GM19193 (cell line): ENCODE results near the gene CFLAR.
A peak's percentile ranks its signal among the peaks of the same experiment; 100 is the strongest.

Experiments
- POLR2A ChIP-seq: IDR thresholded peaks from 4 replicates; pipeline ENCODE4 v1.6.1; 2011; ENCODE audit not compliant: insufficient read depth, insufficient read length; ENCODE audit errors: extremely low read depth

CFLAR gene

DNA sequence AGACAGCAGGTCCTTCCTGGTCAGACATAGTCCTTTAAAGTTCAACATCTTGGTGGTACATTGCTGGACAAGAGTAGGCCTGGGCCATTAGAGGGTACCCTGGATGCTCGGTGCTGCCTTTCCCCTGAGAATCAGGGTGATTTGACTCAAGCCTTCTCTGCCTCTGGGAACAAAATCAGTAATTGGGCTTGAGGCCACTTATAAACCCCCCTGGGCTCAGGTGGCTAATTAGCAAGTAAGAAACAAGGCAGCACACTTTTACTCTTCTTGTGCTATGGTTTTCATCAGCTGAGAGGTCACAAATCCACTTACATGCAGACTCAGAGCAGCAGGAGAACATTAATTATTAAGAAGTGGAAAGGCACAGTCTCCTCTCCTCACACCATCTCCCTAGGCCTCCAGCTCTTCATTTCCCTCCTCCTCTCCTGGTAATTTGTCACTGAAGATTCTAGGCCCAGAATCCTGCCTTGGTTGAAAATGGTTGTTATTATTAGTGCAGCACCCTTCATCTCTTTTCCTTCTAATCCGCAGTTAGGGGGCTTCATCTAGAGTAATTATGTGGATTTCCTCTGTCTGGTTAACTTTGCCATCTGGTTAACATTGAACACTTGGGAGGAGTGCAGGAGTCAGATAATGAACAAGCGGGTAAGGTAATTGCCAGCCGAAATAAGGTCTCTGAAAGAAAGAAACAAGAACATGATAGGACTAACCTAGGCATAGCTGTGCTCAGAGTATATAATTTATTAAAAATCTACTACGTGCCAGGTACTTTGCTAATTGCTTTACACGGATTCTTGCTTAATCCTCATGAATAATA, 37.2 kb downstream of the CFLAR start:
- TF ChIP-seq POLR2A, result no peak

DNA sequence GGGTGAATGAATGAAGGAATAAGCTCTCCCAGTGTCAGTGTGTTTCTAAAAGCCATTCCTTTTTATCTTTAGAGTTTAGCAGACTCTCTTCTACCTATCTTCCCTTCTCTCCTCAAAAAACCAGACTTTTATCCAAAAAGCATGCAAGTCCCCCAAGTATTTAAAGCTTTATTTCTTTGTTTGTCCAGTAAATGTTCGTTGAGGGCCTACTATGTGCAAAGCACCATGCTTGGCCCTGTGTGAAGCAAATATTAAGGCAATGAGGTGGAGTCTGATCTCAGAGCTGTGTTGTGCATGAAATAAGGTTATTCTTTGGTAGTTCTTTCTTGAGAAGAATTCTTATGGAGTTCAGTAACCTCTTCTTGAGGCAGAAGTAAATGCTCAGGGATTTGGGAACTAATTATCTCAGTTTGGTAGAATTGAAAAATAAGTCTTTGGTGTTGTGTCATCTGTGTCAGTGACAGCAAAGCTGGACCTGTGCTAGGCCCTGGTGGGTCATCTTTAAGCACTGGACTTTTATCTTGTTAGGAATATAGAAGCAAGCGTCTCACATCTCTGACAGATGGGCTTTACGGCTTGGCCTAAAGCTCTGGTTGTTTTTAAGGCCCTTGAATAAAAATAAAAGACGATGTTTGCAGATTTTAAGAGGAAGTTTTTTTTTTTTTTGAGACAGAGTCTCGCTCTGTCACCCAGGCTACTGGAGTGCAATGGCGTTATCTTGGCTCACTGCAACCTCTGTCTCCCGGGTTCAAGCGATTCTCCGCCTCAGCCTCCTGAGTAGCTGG, 38.8 kb downstream of the CFLAR start:
- TF ChIP-seq POLR2A, result no peak

DNA sequence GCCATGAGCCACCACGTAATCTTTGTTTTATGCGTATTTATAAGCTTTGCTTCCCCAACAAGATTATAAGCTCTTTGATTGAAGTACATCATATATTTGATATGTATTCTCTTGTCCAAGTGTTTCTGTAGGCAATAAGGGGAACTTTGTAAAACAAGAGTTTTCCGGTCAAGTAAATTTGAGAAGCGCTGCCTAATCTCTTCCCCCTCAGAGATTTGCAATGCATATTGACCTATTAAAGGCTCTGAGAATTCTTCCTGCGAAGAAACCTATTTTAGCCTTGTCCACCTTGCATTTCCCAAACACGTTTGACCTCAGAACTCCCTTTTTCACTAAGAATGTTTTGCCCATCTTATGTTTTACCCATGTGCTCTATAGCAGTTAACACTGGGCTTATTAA, 40.1 kb downstream of the CFLAR start:
- no peak for TF ChIP-seq POLR2A

DNA sequence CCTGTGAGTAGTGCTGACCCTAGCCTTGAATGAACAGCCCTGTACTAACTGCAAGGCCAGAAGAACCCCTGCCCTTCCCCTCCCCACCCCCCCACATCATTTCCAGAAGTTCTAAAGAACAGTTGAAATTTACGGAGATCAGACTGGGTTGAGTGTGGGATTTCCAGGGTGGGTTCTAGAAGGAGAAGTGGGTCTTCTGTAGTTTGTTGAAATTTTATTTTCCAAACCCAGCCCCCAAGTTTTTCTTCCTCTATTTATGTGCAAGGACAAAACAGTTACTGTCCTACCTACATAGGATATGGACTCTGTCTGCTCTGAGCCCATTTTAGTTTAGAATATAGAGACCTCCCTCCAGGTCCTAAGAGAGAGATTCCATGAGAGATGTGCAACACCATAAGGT, 40.7 kb downstream of the CFLAR start:
- TF ChIP-seq POLR2A, result no peak

DNA sequence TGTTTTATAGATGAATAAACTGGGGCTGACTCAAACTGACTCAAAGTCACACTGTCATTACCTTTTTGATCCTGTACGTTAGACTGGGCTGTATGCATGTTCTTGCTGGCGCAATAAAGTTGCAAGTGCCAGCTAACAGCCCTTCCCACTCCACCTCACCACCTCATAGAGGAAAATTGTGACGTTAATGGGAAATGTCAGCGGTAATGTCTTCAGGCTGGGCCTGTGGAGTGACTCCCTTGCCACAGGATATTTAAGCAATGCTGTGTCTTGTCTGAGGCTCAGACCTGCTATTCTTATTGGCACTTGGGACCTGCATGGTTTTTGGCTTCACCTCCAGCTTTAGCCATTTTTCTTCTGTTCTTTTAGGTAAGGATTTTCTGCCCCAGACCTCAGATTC, 41.7 kb downstream of the CFLAR start:
- no peak for TF ChIP-seq POLR2A

DNA sequence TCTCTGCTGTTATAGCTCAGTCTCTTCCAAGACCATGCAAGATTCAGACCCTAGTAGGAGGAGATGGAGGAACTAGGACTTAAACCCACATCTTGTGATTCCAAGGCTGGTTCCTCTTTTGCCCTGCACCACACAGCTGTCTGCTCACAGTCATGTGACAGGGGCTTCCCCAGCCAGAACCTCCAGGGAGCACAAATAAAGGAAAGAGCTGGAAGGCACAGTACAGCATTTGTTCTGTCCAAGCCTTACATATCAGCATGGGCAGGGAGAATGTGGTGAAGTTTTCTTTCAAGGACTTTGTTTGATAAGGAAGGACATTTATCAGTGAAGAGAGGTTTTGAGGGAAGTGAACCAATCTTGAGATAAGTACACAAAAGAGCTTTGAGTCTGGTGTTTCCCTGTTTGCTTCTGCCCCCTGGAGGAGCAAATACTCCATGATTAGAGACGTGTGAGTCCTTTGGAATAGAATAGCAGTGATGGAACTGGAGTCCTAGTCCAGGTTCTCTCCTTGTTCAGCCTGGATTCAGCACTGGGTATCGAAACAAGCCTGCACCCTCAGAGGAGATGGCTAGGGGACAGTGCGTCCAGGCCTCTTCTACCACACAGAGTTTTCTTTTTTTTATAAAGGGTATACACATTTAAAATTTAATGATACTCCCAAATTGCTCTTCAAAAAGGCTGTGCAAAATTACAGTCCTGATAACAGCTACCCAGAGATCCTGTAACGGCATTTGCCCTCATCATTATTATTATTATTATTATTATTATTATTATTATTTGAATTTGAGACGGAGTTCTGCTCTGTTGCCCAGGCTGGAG, 42.4 kb downstream of the CFLAR start:
- TF ChIP-seq POLR2A, result no peak

DNA sequence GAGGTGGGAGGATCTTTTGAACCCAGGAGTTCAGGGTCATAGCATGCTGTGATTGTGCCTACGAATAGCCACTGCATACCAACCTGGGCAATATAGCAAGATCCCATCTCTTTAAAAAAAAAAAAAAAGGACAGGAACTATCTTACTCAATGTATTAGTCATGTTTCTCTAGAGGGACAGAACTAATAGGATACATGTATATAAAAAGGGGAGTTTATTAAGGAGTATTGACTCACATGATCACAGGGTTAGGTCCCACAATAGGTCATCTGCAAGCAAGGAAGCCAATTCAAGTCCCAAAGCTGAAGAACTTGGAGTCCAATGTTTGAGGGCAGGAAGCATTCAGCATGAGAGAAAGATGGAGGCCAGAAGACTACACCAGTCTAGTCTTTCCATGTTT, 48.2 kb downstream of the CFLAR start:
- no peak for TF ChIP-seq POLR2A

DNA sequence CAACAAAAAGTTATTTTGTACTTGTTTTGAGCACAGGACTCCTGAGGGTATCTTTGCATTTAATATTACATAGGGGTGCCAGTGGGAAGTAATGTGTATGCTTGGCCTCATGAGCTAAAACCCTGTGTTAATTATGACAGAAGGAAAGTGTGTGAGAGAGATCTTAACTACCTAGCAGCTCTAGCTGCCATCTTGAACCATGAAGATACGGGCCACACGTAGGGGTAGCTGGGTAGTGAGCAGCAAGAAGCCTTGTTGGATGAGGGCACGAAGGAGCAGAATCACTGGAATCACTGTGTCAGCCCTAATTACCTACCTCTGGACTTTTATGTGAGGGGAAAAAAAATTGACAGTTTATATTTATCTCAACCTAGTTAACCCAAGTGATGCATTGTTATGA, 51.6 kb downstream of the CFLAR start:
- peak; percentile 24 for TF ChIP-seq POLR2A

DNA sequence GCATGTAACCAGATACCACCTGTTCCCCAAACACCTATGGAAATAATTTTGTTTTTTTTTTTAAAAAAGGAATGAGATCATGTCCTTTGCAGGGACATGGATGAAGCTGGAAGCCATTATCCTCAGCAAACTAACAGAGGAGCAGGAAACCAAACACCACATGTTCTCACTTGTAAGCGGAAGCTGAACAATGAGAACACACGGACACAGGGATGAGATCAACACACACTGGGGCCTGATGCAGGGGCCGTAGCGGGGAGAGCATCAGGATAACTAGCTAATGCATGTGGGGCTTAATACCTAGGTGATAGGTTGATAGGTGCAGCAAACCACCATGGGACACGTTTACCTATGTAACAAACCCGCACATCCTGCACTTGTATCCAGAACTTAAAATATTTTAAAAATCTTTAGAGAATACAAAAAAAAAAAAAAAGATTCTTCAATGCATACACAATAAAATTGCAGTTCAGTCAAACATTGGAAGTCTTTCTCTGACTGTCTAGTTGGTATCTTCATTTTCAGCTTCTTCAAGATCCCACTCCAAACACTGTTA, 55.4 kb downstream of the CFLAR start:
- TF ChIP-seq POLR2A, result no peak

DNA sequence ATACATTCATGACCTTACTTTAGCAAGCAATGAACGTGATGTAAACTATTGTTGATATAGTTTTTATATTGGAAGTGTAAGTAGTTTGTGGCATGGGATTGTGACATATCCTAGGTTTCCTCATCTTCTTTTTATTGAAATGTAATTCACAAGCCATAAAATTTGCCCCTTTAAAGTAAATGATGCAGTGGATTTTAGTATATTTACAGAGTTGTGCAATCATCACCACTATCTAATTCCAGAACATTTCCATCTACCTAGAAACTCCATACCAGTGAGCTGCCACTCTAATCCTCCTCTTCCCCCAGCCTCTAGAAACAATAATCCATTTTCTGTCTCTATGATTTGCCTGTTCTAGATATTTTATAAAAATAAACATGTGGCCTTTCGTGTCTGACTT, 56.3 kb downstream of the CFLAR start:
- TF ChIP-seq POLR2A, result no peak

DNA sequence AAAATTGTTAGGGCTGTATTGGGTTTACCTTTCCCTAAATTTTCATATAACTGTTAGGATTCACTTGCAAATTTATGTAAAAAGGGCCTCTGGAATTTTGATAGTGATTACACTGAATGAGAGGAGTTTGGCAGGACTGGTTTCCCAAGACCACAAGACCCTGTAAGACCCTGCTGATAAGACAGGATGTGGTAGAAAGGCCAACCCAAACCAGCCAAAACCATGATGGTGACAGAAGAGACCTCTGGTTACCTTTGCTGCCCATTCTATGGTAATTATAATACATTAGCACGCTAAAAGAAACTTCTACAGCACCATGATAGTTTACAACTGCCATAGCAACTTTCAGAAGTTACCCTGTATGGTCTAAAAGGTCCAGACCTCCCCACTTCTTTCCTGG, 58.7 kb downstream of the CFLAR start:
- no peak for TF ChIP-seq POLR2A

DNA sequence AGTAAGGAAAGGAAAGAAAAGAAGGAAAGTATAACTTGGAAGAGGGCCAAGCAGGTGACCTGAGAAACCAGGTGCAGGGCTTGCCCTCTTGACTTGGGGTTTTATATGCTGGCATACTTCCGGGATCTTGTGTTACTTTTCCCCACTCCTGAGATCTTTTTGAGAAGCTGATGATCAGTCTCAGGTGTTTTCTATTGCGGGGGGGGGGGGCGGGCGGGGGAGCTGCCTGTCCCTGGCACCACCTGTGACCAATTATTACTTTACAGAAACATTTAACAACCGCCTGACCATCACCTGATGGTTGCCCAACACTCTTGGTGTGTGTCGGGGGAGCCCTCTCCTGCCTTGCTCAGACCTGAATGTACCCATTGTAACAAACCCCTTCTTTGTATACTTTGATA, 60.1 kb downstream of the CFLAR start:
- no peak for TF ChIP-seq POLR2A

DNA sequence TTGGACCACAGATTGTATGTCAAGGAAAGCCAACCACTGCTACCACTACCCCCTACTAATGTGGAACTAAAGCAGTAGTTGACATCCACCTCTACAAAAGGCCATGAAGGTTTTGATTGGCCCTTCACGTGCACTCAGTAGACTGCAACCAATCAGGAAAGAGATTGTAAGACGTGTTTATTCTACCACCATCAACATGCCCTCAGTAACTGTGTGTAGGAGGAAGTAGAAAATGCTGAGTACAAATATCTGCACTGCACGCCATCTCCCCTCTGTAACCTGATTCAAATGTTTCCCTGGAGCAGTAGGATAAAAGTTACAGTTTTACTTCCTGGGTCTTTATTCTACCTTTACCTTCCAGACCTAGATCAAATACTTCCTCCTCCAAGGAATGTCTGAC, 64.0 kb downstream of the CFLAR start:
- TF ChIP-seq POLR2A, result no peak

DNA sequence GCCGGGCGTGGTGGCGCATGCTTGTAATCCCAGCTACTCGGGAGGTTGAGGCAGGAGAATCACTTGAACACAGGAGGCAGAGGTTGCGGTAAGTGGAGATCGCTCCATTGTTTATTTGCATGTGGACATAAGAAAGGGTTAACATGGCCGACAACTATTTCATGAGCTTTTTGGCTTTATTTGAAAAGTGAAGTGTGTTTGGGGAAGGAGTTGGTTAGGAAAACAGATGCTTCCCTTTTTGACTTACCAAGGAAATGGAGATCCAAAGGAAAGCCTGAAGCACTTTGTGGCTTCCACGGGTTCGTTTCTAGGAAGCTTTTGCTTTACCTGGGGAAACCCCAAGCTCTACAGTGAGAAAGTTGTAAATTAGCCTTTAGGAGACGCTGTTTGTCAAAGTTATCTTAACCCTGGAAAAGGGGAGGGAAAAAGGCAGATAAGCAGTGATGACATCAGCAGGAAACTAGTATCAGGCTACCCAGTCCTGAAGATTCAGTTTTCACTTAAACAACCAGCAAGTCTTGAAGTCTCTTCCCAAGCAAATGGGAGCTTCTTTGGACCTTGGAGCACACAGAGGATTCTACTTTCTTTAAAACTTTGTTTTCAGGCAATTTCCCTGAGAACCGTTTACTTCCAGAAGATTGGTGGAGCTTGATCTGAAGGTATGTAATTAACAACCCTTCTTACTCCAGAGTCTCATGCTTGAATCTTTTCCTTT, 66.8 kb downstream of the CFLAR start, which contains the start of gene CASP10:
CASP10 (plus strand) TSS at position 492 of the 715 bp plus-strand sequence. CDS start 2,637 bp downstream, outside the sequence.
- TF ChIP-seq POLR2A, result peak; percentile 20
